NB4 (cell line): ENCODE data around the gene EIF2B5.

Experiments used
- MYC ChIP-seq: IDR thresholded peaks from 2 replicates; pipeline ENCODE4 v1.6.1; 2011; ENCODE audit warnings: low read depth, low read length
- POLR2A ChIP-seq: IDR thresholded peaks from 2 replicates; pipeline ENCODE4 v1.6.1; 2011; ENCODE audit warnings: mild to moderate bottlenecking; ENCODE audit not compliant: insufficient read length; ENCODE audit errors: extremely low read depth

DNA sequence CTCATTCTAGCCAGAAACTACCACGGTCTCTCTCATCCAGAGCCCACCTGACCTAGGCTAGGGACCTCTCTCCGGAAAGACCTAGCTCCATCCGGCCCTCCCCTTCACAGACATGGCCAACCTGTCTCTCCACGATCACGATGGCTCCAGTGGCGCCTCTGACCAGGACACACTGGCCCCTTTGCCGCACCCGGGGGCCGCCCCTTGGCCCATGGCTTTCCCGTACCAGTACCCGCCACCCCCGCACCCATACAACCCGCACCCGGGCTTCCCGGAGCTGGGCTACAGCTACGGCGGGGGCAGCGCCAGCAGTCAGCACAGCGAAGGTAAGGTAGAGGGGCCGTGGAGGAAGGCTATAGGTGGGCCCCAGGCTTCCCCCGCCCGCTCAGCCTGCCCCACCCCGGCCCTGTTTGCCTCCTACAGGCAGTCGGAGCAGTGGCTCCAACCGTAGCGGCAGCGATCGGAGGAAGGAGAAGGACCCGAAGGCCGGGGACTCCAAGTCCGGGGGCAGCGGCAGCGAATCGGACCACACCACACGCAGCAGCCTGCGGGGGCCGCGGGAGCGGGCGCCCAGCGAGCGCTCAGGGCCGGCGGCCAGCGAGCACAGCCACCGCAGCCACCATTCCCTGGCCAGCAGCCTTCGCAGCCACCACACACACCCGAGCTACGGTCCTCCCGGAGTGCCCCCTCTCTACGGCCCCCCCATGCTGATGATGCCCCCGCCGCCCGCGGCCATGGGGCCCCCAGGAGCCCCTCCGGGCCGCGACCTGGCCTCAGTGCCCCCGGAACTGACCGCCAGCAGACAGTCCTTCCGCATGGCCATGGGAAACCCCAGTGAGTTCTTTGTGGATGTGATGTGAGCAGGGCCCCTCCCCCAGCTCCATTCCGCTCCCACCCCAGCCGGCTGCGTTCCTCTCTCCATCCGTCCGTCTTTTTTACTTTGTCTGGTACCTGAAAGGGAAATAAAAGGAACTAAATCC, 35.0 kb downstream of the EIF2B5 start:
- no peak for TF ChIP-seq MYC
- TF ChIP-seq POLR2A, result no peak
